Body of pancreas (tissue), 4 donors: Measurements from ENCODE around the gene RANBP17.

ENCODE experiments used
- CTCF ChIP-seq, 7 experiments: fragments of 450-650 bp in 4 of 7; fragments of 200-600 bp in 3 of 7; sonication (generic) in 3 of 7; IDR thresholded peaks; one replicate each; pipeline ENCODE4 v1.5.1; 2016 to 2019; ENCODE audit warnings: antibody characterized with exemption in 7 of 7
- POLR2A ChIP-seq, 3 donors: fragments of 450-650 bp; IDR thresholded peaks; one replicate each; pipeline ENCODE4 v1.6.1; 2016; ENCODE audit warnings: antibody characterized with exemption in 3 of 3, mild to moderate bottlenecking in 2 of 3

GRCh38 chr5:171143171-171143570, 281.4 kb downstream of the RANBP17 start:
- TF ChIP-seq CTCF (IDR thresholded peaks at IDR 0.05): no peak
- TF ChIP-seq POLR2A (IDR thresholded peaks at IDR 0.05): no peak
